NCI-H1105 (cell line): Measurements from ENCODE around the gene PLPPR3.

Experiments
- DNase-seq: peaks from one replicate; lab custom pipeline; 2025; lab: John Stamatoyannopoulos, UW

Gene PLPPR3

DNA sequence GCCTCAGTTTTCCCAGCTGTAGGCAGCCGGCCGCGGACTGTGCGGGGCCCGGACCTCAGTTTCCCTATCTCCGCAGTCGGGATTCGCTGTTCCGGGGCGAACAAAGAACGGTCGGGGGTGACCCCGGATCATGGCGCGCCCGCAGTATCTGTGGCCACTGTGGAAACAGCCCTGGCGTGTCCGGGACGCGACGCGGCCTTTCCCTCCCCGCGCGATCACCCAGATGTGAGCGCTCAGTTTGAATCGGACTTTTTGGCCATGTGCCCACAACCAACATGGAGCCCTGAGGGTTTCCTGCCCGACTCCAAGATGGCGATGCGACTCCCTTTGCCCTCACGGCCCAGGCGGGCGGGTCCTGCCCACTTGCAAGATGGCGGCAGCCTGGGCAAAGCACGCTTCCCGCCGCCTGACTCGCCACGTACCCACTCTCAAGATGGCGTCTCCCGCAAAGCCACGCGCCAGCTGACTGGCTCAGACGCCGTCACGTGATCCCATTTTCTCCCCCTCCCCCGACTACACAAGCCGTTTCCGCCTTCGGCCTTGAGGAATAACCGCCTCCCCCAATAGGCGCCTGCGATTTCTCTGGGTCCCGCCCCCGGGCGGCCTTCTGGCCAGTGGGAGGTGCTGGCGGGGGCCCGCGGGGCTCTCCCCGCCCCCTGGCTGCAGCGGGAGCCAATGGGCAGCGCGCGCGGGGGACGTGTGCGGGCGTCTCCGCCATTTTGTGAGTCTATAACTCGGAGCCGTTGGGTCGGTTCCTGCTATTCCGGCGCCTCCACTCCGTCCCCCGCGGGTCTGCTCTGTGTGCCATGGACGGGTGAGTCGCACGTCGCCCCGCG, 24.8 kb downstream of the PLPPR3 start, which contains the start of gene PTBP1:
PTBP1 (plus strand) TSS at position 761 of the 836 bp plus-strand sequence; CDS start at position 807, 46 bp downstream.
- DNase-seq = peak; percentile 100

DNA sequence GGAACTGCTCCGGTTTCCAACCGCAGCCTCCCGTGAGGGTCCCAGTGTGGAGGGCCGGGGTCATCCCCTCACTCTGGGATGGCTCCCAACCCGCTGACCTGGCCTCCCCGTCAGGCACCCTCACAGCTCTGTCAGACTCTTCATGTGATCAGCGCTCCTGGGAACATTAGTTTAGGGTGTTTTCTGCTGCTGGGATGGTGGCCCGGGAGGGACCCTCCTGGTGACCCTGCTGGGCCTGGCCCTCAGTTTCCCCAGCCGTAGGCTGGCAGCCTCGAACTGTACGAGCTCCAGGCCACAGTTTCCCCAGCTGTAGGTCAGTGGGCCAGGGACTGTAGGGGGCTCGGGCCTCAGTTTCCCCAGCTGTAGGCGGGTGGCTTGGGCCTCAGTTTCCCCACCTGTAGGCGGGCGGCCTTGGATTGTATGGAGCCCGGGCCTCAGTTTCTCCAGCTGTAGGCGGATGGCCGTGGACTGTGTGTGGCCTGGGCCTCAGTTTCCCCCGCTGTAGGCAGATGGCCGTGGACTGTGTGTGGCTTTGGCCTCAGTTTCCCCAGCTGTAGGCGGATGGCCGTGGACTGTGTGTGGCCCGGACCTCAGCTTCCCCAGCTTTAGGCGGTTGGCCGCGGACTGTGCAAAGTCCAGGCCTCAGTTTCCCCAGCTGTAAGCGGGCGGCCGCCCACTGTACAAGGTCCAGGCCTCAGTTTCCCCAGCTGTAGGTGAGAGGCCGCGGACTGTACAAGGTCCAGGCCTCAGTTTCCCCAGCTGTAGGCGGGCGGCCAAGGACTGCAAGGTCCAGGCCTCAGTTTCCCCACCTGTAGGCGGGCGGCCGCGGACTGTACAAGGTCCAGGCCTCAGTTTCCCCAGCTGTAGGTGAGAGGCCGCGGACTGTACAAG, 25.8 kb downstream of the PLPPR3 start:
- DNase-seq = no peak

GRCh38 chr19:795073-795611, 26.6 kb downstream of the PLPPR3 start:
- DNase-seq = no peak

DNA sequence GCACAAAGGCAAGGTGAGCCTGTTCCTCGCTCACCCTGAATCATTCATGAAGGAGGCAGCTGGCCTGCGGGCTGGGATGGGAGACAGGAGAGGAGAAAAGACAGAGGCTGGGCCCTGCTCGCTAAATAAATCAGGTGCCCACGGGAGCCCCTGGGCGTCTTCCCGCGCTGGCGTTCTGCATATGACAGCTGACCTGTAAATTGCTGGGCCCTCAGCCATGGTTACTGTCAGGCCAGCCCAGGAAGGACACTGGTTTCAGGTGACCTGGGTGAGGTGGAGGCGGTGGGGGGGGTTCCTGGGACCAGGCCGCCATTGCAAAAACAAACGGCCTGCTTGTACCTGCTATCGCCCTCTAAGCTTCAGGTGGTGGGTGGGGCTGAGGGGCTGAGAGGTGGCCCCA, 27.9 kb downstream of the PLPPR3 start:
- DNase-seq = no peak

- DNase-seq = no peak
Observed at GRCh38 chr19:792306-792885, 29.4 kb downstream of the PLPPR3 start.

DNA sequence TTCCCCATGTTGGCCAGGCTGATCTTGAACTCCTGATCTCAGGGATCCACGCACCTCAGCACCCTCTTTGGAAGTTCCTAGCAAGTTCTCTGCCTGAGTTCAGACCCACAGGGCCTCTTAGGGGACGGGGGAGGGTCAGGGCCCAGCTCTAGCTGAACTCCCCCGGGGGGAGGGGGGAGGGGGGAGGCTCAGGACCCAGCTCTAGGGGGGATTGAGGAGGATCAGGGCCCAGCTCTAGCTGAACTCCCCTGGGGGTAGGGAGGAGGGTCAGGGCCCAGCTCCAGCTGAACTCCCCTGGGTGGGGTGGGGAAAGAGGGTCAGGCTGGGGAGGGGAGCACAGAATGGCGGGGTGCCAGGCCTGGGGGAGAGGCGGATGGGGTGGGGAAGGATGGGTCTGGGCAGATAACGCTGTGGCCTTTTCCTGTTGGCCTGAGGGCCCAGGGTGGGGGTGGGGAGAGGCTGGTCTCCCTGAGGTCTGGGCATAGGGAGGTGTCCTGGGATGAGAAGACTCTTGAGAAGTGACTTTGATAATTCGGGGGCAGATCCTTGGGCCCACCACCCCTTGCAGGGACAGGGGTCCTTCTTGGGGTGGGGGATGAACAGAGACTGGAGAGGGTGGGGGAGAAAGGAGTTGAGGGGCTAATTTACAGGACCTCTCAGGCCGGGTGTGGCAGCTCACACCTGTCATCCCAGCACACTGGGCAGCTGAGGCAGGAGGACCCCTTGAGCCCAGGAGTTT, 30.0 kb downstream of the PLPPR3 start:
- no peak for DNase-seq

GRCh38 chr19:791007-791566, 30.7 kb downstream of the PLPPR3 start:
- DNase-seq = no peak

DNA sequence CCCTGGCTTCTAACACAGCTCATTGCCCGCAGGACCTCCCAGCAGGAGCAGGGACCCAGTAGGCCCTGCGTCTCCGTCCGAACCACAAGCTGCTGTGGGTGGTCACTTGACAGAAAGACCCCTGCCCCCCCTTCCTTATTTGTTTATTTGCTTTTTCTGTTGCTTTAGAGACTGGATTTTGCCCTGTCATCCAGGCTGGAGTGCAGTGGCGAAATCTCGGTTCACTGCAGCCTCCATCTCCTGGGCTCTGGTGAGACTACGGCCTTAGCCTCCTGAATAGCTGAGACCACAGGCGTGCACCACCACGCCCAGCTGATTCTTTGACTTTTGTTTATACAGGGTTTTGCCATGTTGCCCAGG, 32.1 kb downstream of the PLPPR3 start:
- no peak for DNase-seq

GRCh38 chr19:788983-789700, 32.6 kb downstream of the PLPPR3 start:
- DNase-seq = no peak

DNA sequence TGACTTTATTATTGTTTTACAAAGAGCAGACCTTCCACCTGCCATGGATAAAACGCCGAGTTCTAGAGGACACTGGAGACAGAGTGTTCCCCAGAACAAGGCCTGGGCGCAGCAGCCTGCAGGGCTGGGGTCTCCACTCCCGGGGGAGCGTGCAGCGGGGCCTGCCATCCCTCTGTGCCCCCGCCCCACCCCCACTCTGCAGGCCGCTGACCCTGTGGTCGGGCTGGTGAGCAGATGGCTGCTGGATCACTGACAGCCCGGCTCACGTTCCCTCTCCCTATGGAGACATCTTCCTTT, 33.1 kb downstream of the PLPPR3 start:
- no peak for DNase-seq

GRCh38 chr19:787536-787935, 34.2 kb downstream of the PLPPR3 start:
- no peak for DNase-seq

- DNase-seq = no peak
Observed at GRCh38 chr19:784541-784940, 37.2 kb downstream of the PLPPR3 start.

DNA sequence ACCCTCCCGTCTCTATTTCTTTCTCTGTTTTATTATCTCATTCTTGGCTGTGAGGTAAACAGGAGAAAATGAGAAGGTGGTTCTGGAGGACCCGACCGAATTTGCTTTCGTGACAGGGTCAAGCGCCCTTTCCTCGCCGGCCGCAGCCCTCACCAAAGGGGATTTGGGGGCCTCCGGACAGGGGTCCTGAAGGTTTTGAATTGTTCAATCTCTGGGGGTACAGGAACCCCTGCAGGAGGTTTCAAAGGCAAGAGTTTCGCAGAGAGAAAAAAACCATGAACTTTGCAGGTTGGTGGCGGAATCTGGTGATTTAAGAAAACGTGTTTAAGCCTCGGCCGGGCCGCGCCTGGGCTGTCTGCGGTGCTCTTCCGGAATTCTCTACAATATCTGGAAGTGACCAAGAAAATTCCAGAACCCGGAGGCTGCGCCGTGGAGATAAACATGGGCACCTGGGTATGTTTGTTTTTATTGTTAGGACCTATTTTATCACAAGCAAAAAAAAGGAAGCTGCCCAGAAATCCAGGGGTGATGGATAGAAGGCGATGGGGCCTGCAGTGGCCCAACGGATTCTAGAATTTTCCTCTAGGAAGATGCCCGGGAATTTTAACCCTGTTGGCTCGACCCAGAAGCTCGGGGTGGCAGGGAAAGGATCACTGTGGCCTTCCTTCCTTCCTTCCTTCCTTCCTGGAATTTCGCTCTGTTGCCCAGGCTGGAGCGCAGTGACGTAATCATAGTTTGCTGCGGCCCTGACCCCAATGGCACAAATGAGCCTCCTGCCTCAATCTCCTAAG, 38.7 kb downstream of the PLPPR3 start:
- no peak for DNase-seq

GRCh38 chr19:782185-782877, 39.4 kb downstream of the PLPPR3 start:
- DNase-seq = no peak

DNA sequence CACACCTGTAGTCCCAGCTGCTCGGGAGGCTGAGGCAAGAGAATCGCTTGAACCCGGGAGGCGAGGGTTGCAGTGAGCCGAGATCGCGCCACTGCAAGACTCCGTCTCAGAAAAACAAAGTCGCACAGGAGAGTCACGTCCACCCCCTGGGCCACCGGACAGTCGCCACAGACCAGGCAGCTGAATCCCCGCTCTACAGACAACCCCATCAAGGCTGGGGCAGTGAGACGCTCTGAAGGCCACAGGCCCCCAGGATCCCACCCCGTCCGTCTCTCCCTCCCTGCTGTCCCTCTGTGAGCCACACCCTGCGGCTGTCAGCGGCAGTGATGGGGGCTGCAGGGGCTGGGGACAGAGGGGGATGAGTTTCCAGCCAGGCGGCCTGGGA, 40.0 kb downstream of the PLPPR3 start:
- no peak for DNase-seq

DNA sequence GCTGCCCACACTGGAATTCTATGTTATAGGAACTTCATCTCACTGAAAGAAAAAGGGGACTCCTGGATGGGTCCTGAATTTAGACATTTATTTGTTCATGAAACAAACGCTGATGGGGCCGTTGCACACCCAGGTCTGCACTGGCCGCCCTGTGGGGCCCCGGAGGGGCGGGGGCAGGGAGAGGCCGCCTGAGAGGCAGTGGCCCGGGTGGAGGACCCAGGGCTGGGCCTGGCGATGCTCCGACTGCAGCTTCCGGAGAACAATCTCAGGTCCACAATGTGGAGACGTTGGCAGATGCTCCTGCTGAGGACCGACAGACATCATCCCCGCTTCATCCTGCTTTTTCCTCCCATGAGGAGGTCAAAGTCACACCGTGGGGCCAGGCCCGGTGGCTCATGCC, 40.8 kb downstream of the PLPPR3 start:
- DNase-seq = no peak

- DNase-seq = no peak
Observed at GRCh38 chr19:778910-779653, 42.7 kb downstream of the PLPPR3 start.

DNA sequence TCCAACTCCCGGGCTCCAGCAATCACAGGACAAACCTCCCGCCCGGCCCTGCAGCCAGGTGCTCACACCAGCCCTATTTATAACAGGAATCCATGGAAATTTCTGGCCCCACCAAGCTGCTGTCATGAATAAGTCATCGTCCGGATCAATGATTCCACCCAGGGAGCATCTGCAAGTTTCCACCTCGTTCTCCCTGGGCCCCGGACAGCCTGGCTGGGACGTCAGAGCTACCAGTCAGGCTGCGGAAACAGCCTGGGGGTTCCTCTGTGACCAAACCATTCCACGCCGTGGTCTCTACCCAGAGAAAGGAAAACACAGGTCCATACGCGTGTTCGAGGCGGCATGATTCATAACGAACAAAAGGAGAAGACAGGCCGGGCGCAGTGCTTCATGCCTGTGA, 45.2 kb downstream of the PLPPR3 start:
- DNase-seq = no peak
